H1 (cell line): ENCODE data around the gene COL11A2. TPM values are rescaled to one million over a fixed set of nuclear protein-coding genes. Genes with fewer than 3 reads are reported as not detected.

ENCODE experiments used
- CHD1 ChIP-seq: IDR thresholded peaks from 2 replicates; pipeline ENCODE4 v1.6.1; 2012; ENCODE audit warnings: low read depth, low read length, improper control_type of control experiment
- E2F6 ChIP-seq: IDR thresholded peaks from 2 replicates; pipeline ENCODE4 v1.6.1; 2012; ENCODE audit warnings: inconsistent platforms
- JUN ChIP-seq: IDR thresholded peaks from 2 replicates; pipeline ENCODE4 v1.6.1; 2011; ENCODE audit warnings: low read depth, mild to moderate bottlenecking, improper control_type of control experiment, low read length
- polyA plus RNA-seq, 7 experiments: library from polyadenylated mRNA; depleted of rRNA in 3 of 7; stranded (reverse) in 5 of 7; unstranded in 2 of 7; fragments of >200 nt in 5 of 7; fragments of 200-250 nt in 2 of 7; gene quantifications; 1 replicate in 5 of 7; 2 replicates in 1 of 7; 4 replicates in 1 of 7; pipeline versions ENCODE4 v1.2.1 to v1.2.3, GENCODE V29; 2011 to 2013; ENCODE audit warnings: missing spikeins in 2 of 7, mixed read lengths in 2 of 7
- total RNA-seq: library from RNA; stranded (reverse); fragmentation: NEBNext Ultra II Directional; extraction: Animal tissue kit (Norgen Biotek cat#: 25700); gene quantifications from 2 replicates; pipeline ENCODE4 v1.2.1, GENCODE V29; 2021
- TF ChIP-seq, protein P1 (sequence below): fragments of 300-600 bp; sonication (generic); IDR thresholded peaks from 2 replicates; pipeline ENCODE4 v1.7.1; 2012; ENCODE audit warnings: low read length, moderate library complexity, mild to moderate bottlenecking, inconsistent platforms; ENCODE audit not compliant: insufficient replicate concordance

COL11A2 gene
- total and polyA plus RNA-seq, 2 of the 8 experiments (the other 6 are each of a cell fraction or from before 2014, with no cell fraction given), result 2.8 to 3.8 TPM

DNA sequence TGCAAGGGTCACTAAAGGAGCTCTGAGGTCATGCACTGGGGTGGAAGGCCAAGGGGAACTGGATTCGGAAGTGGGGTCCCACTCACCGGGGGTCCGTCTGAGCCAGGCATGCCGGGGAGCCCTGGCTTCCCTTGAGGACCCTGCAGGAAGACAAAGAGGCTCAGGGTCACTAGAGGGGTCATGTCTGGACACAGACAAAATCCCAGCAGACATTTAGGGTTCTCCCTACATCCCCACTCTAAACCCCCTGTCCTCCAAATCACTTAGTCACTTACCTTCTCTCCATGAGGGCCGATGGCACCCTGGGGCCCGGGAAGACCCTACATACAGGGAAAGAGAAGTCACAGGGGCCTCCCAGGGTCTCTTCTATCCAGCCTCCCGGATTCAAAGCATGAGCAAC is 15.4 kb downstream of the COL11A2 start (continued):
- TF ChIP-seq, protein P1, sequence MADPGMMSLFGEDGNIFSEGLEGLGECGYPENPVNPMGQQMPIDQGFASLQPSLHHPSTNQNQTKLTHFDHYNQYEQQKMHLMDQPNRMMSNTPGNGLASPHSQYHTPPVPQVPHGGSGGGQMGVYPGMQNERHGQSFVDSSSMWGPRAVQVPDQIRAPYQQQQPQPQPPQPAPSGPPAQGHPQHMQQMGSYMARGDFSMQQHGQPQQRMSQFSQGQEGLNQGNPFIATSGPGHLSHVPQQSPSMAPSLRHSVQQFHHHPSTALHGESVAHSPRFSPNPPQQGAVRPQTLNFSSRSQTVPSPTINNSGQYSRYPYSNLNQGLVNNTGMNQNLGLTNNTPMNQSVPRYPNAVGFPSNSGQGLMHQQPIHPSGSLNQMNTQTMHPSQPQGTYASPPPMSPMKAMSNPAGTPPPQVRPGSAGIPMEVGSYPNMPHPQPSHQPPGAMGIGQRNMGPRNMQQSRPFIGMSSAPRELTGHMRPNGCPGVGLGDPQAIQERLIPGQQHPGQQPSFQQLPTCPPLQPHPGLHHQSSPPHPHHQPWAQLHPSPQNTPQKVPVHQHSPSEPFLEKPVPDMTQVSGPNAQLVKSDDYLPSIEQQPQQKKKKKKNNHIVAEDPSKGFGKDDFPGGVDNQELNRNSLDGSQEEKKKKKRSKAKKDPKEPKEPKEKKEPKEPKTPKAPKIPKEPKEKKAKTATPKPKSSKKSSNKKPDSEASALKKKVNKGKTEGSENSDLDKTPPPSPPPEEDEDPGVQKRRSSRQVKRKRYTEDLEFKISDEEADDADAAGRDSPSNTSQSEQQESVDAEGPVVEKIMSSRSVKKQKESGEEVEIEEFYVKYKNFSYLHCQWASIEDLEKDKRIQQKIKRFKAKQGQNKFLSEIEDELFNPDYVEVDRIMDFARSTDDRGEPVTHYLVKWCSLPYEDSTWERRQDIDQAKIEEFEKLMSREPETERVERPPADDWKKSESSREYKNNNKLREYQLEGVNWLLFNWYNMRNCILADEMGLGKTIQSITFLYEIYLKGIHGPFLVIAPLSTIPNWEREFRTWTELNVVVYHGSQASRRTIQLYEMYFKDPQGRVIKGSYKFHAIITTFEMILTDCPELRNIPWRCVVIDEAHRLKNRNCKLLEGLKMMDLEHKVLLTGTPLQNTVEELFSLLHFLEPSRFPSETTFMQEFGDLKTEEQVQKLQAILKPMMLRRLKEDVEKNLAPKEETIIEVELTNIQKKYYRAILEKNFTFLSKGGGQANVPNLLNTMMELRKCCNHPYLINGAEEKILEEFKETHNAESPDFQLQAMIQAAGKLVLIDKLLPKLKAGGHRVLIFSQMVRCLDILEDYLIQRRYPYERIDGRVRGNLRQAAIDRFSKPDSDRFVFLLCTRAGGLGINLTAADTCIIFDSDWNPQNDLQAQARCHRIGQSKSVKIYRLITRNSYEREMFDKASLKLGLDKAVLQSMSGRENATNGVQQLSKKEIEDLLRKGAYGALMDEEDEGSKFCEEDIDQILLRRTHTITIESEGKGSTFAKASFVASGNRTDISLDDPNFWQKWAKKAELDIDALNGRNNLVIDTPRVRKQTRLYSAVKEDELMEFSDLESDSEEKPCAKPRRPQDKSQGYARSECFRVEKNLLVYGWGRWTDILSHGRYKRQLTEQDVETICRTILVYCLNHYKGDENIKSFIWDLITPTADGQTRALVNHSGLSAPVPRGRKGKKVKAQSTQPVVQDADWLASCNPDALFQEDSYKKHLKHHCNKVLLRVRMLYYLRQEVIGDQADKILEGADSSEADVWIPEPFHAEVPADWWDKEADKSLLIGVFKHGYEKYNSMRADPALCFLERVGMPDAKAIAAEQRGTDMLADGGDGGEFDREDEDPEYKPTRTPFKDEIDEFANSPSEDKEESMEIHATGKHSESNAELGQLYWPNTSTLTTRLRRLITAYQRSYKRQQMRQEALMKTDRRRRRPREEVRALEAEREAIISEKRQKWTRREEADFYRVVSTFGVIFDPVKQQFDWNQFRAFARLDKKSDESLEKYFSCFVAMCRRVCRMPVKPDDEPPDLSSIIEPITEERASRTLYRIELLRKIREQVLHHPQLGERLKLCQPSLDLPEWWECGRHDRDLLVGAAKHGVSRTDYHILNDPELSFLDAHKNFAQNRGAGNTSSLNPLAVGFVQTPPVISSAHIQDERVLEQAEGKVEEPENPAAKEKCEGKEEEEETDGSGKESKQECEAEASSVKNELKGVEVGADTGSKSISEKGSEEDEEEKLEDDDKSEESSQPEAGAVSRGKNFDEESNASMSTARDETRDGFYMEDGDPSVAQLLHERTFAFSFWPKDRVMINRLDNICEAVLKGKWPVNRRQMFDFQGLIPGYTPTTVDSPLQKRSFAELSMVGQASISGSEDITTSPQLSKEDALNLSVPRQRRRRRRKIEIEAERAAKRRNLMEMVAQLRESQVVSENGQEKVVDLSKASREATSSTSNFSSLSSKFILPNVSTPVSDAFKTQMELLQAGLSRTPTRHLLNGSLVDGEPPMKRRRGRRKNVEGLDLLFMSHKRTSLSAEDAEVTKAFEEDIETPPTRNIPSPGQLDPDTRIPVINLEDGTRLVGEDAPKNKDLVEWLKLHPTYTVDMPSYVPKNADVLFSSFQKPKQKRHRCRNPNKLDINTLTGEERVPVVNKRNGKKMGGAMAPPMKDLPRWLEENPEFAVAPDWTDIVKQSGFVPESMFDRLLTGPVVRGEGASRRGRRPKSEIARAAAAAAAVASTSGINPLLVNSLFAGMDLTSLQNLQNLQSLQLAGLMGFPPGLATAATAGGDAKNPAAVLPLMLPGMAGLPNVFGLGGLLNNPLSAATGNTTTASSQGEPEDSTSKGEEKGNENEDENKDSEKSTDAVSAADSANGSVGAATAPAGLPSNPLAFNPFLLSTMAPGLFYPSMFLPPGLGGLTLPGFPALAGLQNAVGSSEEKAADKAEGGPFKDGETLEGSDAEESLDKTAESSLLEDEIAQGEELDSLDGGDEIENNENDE, result no peak
- no peak for TF ChIP-seq E2F6
- no peak for TF ChIP-seq CHD1
- TF ChIP-seq JUN, result no peak
